Measurements from ENCODE around the gene ITGB8.

ITGB8 gene

GRCh38 chr7:20310301-20310700, 20.4 kb upstream of the ITGB8 start:
- no peak for DNase-seq

- no peak for DNase-seq
These were observed 19.5 kb upstream of the ITGB8 start for GRCh38 chr7:20310963-20311742.

GRCh38 chr7:20311743-20312042, 19.0 kb upstream of the ITGB8 start:
- DNase-seq, result no peak

GRCh38 chr7:20312562-20312961, 18.1 kb upstream of the ITGB8 start:
- no peak for DNase-seq

GRCh38 chr7:20313626-20314025, 17.1 kb upstream of the ITGB8 start:
- DNase-seq, result no peak

- DNase-seq, result no peak
These were observed 16.5 kb upstream of the ITGB8 start for GRCh38 chr7:20314198-20314597.

- no peak for DNase-seq
These were observed 14.0 kb upstream of the ITGB8 start for GRCh38 chr7:20316706-20317105.

- no peak for DNase-seq
These were observed 13.3 kb upstream of the ITGB8 start for GRCh38 chr7:20317413-20317812.

- no peak for DNase-seq
These were observed 11.8 kb upstream of the ITGB8 start for GRCh38 chr7:20318933-20319332.

GRCh38 chr7:20320322-20320721, 10.4 kb upstream of the ITGB8 start:
- no peak for DNase-seq

GRCh38 chr7:20320786-20321185, 9.9 kb upstream of the ITGB8 start:
- no peak for DNase-seq

- DNase-seq, result no peak
These were observed 7.1 kb upstream of the ITGB8 start for GRCh38 chr7:20323595-20323994.

- no peak for DNase-seq
These were observed 4.4 kb upstream of the ITGB8 start for GRCh38 chr7:20326342-20326741.

- DNase-seq, result no peak
These were observed 3.6 kb upstream of the ITGB8 start for GRCh38 chr7:20327055-20327454.

- no peak for DNase-seq
These were observed 2.7 kb upstream of the ITGB8 start for GRCh38 chr7:20328027-20328426.

- no peak for DNase-seq
These were observed 2.0 kb upstream of the ITGB8 start for GRCh38 chr7:20328692-20329091.

- DNase-seq, result peak; percentile 16
These were observed 1.1 kb upstream of the ITGB8 start for GRCh38 chr7:20329389-20330238.

GRCh38 chr7:20330928-20331909, 519 bp downstream of the ITGB8 start:
- peak; percentile 46 for DNase-seq

- no peak for DNase-seq
These were observed 1.5 kb downstream of the ITGB8 start for GRCh38 chr7:20331910-20332813.

- DNase-seq, result no peak
These were observed 7.6 kb downstream of the ITGB8 start for GRCh38 chr7:20338285-20338684.

GRCh38 chr7:20340839-20341238, 10.1 kb downstream of the ITGB8 start:
- DNase-seq, result no peak

- no peak for DNase-seq
These were observed 12.5 kb downstream of the ITGB8 start for GRCh38 chr7:20343205-20343604.
